Lower leg skin (tissue), 3 donors: ENCODE data around the gene PLEKHG1.

Source experiments
- POLR2A ChIP-seq, 2 donors: fragments of 450-650 bp; IDR thresholded peaks; one replicate each; pipeline ENCODE4 v1.6.1; 2016 to 2017; ENCODE audit warnings: antibody characterized with exemption in 2 of 2, mild to moderate bottlenecking in 1 of 2, moderate library complexity in 1 of 2
- TF ChIP-seq, protein P1 (sequence below), 3 donors: fragments of 450-650 bp; IDR thresholded peaks; one replicate each; pipeline ENCODE4 v1.5.1; 2016; ENCODE audit warnings: antibody characterized with exemption in 3 of 3, mild to moderate bottlenecking in 3 of 3, moderate library complexity in 2 of 3

DNA sequence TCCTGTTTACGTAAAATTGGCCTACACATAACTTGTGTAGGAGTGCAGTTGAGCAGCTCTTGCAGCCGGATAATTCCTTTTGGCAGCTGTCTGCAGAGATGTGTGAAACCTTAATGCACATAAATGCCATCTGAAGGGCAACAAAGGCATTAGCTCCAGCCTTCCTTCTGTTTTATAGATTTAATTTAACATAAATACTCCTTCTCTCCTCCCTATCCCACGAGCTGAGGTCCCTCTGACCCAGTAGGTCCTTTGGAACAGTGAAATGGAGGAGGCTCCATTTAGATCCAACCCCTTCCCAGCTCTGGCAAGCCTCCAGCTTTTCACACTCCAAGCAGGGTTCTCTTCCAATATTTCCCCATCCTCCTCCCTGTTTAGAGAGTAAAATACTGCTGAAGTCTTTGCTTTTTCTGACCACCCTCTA lies 6.5 kb downstream of the PLEKHG1 start:
- TF ChIP-seq, protein P1, sequence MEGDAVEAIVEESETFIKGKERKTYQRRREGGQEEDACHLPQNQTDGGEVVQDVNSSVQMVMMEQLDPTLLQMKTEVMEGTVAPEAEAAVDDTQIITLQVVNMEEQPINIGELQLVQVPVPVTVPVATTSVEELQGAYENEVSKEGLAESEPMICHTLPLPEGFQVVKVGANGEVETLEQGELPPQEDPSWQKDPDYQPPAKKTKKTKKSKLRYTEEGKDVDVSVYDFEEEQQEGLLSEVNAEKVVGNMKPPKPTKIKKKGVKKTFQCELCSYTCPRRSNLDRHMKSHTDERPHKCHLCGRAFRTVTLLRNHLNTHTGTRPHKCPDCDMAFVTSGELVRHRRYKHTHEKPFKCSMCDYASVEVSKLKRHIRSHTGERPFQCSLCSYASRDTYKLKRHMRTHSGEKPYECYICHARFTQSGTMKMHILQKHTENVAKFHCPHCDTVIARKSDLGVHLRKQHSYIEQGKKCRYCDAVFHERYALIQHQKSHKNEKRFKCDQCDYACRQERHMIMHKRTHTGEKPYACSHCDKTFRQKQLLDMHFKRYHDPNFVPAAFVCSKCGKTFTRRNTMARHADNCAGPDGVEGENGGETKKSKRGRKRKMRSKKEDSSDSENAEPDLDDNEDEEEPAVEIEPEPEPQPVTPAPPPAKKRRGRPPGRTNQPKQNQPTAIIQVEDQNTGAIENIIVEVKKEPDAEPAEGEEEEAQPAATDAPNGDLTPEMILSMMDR (IDR thresholded peaks at IDR 0.05): no peak
- TF ChIP-seq POLR2A (IDR thresholded peaks at IDR 0.05): no peak
